GM18870 (cell line): ENCODE results near the gene HAND2.

Experiments used
- ATAC-seq: cut with Tn5 transposase; IDR thresholded peaks from one replicate; pipeline ENCODE4 v1.9.1; 2021; ENCODE audit warnings: moderate library complexity; ENCODE audit not compliant: unreplicated experiment

HAND2 gene

DNA sequence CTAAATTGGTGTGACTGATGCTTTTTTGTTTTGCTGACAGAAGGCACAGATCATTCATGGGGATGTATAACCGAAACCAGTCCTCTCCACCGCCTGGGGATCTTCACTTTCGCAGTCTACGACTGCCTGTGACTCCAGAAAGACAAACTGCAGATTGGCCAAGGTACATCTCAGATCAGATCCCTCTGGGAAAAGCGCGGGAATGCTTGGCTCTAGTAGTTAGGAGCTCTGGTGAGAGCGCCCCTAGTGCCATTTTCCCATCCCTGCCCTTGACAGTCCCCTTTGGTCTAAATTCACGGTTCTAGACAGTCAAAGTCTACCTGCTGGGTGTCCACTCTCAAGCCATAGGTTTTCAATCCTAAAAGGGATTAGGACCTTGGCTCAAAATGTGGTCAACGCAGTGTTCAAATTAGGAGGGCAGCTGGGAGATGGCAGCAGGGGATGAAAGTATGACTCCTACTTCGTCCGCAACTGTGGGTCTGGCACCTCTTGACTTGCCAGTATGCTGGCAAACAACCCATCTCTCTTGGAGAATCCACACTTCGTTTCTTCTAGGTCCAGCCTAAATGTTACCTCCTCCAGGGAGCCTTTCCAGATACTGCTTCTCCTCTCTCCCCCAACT lies 6.9 kb upstream of the HAND2 start:
- ATAC-seq = no peak

DNA sequence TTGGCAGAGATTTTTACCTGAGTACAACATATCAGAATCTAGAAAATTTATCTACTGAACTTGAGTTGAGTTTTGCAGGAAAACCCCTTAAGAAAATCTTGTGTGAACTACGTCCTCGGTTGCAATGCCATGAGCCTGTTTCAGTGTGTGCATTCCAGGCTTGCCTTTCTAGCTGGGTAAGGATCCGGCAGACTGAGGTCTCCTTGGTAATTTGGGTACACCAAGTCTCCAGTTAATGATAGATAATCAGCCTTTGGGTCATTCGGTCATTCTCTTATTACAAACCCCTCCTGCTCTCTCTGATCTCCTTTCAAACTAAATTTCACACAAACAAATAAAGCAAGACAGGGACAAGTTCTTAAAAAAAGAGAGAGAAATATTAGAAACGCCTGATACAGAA lies 5.9 kb upstream of the HAND2 start:
- ATAC-seq = no peak

DNA sequence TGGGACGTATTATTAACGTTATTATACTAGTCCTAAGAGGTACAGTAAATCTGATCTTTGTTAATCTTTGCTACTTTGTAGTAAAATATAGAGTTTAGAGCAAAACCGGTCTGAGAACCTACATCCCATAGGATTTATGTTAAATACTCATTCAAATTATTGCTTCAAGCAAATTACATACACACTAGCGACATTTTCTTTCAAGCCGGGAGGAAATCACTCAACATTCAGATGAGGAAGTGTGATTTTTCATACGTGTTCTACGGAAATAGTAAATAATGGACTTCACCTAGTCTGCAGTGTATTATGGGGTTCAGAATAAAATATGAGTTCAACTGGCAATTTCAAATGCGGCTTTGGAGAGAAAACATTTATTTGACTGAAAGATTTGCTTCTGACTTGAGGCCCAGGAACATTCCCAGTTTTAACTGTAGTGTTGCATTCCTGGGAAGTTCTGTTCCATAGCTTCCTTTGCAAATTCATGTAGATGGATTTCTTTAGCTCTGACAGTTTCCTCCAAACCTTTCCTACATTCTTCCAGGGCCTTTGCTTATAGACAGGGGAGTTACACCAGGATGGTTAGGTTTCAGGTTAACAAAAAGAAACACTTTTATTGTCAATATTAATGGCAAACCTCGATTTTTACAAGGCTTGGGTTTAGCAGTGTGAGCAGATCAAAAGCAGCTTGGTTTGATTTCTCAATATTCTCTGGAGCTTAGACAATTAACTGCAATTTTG lies 5.3 kb upstream of the HAND2 start:
- no peak for ATAC-seq

GRCh38 chr4:173534434-173534833 lies 4.4 kb upstream of the HAND2 start:
- no peak for ATAC-seq

- no peak for ATAC-seq
Observed at GRCh38 chr4:173532725-173533511, 2.9 kb upstream of the HAND2 start.

DNA sequence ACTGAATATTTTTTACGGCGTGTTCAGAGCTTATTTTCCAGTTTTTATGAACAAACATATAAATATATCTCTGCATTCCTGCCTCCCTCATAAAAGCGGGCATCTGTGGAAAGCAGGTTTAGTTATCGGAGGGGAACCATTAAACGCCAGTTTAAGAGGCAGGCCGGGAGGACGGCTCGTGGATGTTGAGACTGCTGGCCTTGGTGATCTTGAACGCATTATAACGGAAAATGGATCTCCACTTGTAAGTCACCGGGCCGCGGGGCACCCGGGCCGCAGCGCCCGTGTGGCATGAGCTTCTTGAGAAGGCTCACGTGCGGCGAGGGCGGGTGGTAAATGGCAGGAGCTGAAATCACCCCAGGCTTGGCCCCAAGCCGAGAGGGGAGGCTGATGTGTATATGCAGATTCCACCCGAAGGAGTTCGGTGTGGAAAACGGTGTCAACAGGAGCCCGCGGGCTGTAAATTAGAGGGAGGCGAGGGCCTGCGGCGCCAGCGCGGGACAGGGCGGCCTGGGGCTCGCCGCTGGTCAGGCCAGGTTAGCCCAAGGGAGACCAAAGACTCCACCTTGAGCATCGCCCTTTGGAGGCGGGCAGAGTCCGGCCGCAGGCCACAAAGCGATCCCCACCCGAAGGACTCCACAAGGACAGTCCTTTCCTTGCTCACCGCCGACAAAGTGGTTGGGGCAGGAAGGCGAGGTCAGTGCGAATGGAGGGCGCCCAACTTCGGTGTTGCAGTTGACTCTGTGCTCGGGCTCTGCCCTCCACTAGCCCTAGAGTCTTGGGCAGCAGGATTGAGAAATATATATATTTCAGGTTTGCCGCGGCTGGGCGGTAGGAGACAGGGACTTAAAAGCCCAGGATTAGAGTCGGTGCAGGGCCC lies 1.3 kb upstream of the HAND2 start:
- no peak for ATAC-seq

DNA sequence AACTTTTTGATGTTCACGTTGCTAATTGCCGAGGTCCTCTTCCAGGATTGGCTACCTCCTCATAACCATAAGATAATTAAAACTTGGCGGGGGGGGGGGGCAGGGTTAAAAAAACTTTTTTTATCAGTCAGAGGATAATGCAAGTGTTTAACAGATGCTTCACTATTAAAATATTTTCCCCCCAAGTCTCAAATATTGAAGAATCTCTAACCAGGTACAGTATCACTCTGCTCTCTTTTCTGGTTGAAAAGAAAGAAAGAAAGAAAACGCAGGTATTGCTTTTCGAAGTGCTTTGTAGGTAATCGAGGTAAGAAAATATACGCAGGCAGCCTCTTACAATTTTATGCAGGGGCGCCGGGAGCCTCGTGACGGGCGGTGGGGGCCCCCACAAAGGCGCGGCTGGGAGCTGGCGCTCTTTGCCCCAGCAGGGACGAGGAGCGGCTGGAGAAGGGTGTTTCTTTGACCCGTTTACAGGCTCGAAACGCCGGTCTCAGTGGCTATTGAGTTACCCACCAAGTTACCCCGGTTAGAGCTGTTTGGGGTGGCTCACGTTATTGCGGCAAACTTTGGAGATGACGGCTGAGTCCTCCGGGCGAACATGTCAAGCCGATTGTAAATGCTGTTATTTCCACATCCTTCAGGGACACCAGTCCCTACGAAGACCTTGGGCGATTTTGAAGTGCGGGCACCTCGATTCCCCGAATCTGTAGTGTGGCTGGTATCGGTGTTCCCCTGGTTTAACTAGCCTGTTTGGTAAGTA lies 477 bp upstream of the HAND2 start:
- ATAC-seq = no peak

GRCh38 chr4:173528378-173529321 lies 1.4 kb downstream of the HAND2 start:
- ATAC-seq = no peak

DNA sequence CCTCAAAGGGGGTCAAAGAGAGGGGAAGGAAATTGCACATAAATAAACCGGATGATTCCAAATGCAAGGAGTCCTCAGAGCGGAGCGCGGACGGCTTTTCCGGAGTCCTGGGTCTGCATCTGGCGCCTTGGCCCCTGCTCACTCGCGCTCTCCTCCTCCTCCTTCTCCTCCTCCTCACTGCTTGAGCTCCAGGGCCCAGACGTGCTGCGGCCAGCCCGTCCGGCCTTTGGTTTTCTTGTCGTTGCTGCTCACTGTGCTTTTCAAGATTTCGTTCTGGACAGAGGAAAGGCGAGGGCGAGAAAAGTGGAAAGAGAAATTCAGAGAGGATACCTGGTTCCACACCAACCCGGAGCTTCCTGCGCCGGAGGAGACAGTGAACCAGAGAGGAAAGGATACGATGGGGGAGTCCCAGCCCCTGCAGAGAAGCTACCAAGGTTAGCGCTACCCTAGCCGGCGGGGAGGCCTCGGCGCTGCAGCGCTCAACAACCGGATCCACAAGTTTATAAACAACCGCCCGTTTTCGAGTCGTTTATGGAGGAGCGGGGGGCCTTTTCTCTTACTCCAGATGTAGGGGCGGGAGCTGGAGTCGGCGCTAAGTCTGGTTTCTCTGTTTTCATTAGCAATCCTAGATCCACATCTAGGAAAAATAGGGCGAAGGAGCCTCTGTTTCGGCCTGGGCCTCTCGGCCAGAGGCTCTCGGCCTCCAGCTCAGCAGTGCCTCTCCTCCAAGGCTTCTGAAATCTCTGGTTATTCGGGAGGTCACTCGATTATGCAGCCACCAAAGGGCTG lies 2.7 kb downstream of the HAND2 start:
- no peak for ATAC-seq

GRCh38 chr4:173526724-173527102 lies 3.3 kb downstream of the HAND2 start:
- no peak for ATAC-seq

DNA sequence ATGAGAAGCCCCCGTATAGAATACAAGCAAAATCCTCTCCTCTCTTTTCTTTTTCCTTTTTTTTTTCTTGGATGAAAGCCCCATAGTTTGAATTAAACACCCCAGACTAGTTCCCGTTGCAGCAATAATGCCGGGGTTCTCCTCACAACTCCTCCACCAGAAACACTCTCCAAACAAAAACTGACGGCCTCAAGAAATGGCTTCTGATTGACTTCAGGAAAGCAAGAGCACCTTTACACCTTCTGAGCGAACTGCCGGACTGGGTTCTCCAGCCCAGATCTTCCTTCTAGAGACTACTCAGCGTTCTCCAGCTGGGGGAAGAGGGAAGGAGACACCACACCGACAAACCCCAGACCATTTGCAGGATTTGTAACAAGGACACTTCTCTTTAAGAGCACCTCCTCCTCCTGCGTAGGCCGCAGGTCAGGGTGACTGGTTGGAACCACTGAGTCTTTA lies 4.0 kb downstream of the HAND2 start:
- no peak for ATAC-seq

DNA sequence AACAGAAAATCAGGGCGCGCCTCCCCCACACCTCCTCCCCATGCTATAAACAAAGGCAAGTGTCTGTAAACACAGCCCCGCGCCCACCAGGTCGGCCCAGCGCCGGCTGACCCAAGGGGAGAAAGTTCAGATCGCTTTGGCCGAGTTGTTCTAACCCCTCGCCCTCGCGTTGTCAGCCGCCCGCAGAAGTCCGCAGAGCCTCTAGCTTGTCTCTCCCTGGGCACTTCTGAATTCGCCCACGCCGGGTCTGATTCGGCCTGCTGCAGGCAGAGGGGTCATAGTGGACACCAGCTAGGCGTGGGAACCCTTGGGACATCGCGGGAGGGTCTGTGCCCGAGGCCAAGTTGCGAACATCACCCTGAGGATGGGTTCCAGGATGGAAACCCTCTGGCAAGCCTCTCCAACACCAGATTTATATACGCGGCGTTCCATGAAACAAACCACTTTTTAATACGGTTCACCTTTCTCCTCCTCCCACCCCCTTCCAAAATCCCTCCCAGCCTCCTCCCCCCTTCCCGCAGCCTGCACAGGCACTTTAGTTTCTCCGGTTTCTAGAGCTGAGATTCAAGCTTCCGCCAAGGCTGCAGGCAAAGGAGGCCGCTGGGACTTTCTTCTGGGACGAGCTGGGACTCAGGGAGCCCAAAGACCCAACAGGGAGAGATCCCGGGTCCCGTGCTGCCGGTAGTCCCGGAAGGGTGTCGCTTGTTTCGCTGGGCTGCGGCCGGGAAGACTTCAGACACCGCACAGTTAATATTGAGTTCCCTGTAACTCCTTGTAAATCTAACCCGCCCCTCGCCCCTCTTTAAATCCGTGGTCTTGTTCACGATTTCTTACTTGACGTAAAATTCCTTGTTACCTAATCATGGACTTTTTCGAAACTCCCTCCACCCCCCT lies 4.7 kb downstream of the HAND2 start:
- ATAC-seq = no peak

- no peak for ATAC-seq
Observed at GRCh38 chr4:173524218-173525117, 5.6 kb downstream of the HAND2 start.

- no peak for ATAC-seq
Observed at GRCh38 chr4:173522951-173523395, 7.1 kb downstream of the HAND2 start.

- no peak for ATAC-seq
Observed at GRCh38 chr4:173522160-173522950, 7.7 kb downstream of the HAND2 start.
